Left ventricle myocardium inferior (tissue), 1 donor: ENCODE results near the gene DHX40. TPM values are rescaled to one million over a fixed set of nuclear protein-coding genes. Genes with fewer than 3 reads are reported as not detected.
"Not testable (repeated sequence)": the region's sequence is repeated elsewhere in the genome, so short reads cannot be mapped to it uniquely, and the experiment has no call there.

Experiments
- DNase-seq: peaks from one replicate; pipeline ENCODE4 v3.0.0-alpha.2; 2020
- H3K27ac ChIP-seq: fragments of 200-600 bp; replicated peaks from 2 replicates; pipeline ENCODE4 v1.8.0; 2021
- H3K27me3 ChIP-seq: fragments of 200-600 bp; 2 replicates; pipeline ENCODE4 v1.8.0; 2021; ENCODE audit warnings: low read depth
- H3K36me3 ChIP-seq: fragments of 200-600 bp; 2 replicates; pipeline ENCODE4 v1.8.0; 2021
- H3K4me1 ChIP-seq: fragments of 200-600 bp; 2 replicates; pipeline ENCODE4 v1.8.0; 2021
- H3K4me3 ChIP-seq: fragments of 200-600 bp; 2 replicates; pipeline ENCODE4 v1.8.0; 2021; ENCODE audit warnings: mild to moderate bottlenecking, moderate library complexity
- H3K9me3 ChIP-seq: fragments of 200-600 bp; replicated peaks from 2 replicates; pipeline ENCODE4 v1.8.0; 2021
- CTCF ChIP-seq: fragments of 200-600 bp; IDR thresholded peaks from 2 replicates; pipeline ENCODE4 v1.8.0; 2021; ENCODE audit warnings: antibody characterized with exemption, mild to moderate bottlenecking, borderline replicate concordance
- intact Hi-C: fragments of 100-400 bp; cut with micrococcal nuclease; formaldehyde crosslinking; loops from one replicate; pipeline ENCODE4 v1.11.0; 2022
- long read RNA-seq: library from polyadenylated mRNA; unstranded; transcript quantifications from one replicate; pipeline ENCODE4 v2.0.0, GENCODE V29; 2021
- total RNA-seq: library from RNA; stranded (reverse); fragmentation: NEBNext Ultra II Directional; extraction: Animal tissue kit (Norgen Biotek cat#: 25700); gene quantifications from one replicate; pipeline ENCODE4 v1.2.1, GENCODE V29; 2021
- donor health status: DM: no; HTN: yes; CAD: no; lungs with severe emphysema.

The DHX40 gene
- 17.0 TPM for total RNA-seq
- long read RNA-seq, transcript DHX40-201 (18 exons, 3,660 nt), result major isoform, 31 of 39 reads
- long read RNA-seq, partial matches to known transcripts, result 0 of 39 reads
- long read RNA-seq, other reads (novel, unspliced or antisense), result 6 of 39 reads

GRCh38 chr17:59565171-59565958 lies at the start of gene DHX40:
Gene DHX40, plus strand, starts transcription at chr17:59565610. Its CDS starts 62 bp downstream, at chr17:59565672.
- Histone ChIP-seq H3K27me3 (no peaks in the 10 kb centered on the region), H3K4me3 (peak within 1 kb of the TSS; percentile 88), H3K36me3 (peaks cover 6% of the 10 kb centered on the region), H3K4me1 (peaks cover 19% of the 10 kb centered on the region), H3K9me3 (no peaks in the 10 kb centered on the region), H3K27ac (peak within 1 kb of the TSS; percentile 82)
- intact Hi-C loops, result no loop called here
- peak; percentile 94 for DNase-seq
- no peak for TF ChIP-seq CTCF

GRCh38 chr17:59516451-59516850 lies 49.0 kb upstream of the DHX40 start:
- no peak for DNase-seq
- Histone ChIP-seq H3K27me3 (no peaks in the 10 kb centered on the region), H3K4me3 (no peak overlapping the region), H3K4me1 (peaks cover 13% of the 10 kb centered on the region), H3K9me3 (no peaks in the 10 kb centered on the region), H3K36me3 (no peaks in the 10 kb centered on the region), H3K27ac (no peak overlapping the region)
- intact Hi-C loops, result no loop called here
- TF ChIP-seq CTCF, result no peak

GRCh38 chr17:59519132-59519531 lies 46.3 kb upstream of the DHX40 start:
- H3K27ac ChIP-seq, result no peak overlapping the region

GRCh38 chr17:59520251-59520650 lies 45.2 kb upstream of the DHX40 start:
- H3K4me1 ChIP-seq, result peaks cover 6% of the 10 kb centered on the region
- DNase-seq, result no peak
- no peaks in the 10 kb centered on the region for H3K36me3 ChIP-seq
- no peaks in the 10 kb centered on the region for H3K9me3 ChIP-seq
- no peak for TF ChIP-seq CTCF
- intact Hi-C loops, result no loop called here
- H3K27me3 ChIP-seq, result no peaks in the 10 kb centered on the region
- H3K27ac ChIP-seq, result no peak overlapping the region
- no peak overlapping the region for H3K4me3 ChIP-seq

More at GRCh38 chr17:59519132-59519531, 46.3 kb upstream of the DHX40 start:
- TF ChIP-seq CTCF, result no peak
- Histone ChIP-seq H3K27me3 (no peaks in the 10 kb centered on the region), H3K4me3 (no peak overlapping the region), H3K9me3 (no peaks in the 10 kb centered on the region), H3K36me3 (no peaks in the 10 kb centered on the region), H3K4me1 (peaks cover 10% of the 10 kb centered on the region)
- no peak for DNase-seq
- intact Hi-C loops, result no loop called here

GRCh38 chr17:59521465-59522126 lies 43.8 kb upstream of the DHX40 start:
- TF ChIP-seq CTCF, result peak; percentile 91
- Histone ChIP-seq H3K27ac (no peak overlapping the region), H3K27me3 (no peaks in the 10 kb centered on the region), H3K4me1 (peaks cover 6% of the 10 kb centered on the region), H3K36me3 (no peaks in the 10 kb centered on the region), H3K4me3 (no peak overlapping the region), H3K9me3 (no peaks in the 10 kb centered on the region)
- peak; percentile 25 for DNase-seq
- intact Hi-C loops, result no loop called here

GRCh38 chr17:59524930-59525329 lies 40.5 kb upstream of the DHX40 start:
- H3K36me3 ChIP-seq, intact Hi-C loops: not testable (repeated sequence)

More at GRCh38 chr17:59524930-59525329, 40.5 kb upstream of the DHX40 start:
- DNase-seq, H3K4me1 ChIP-seq, H3K27me3 ChIP-seq, H3K9me3 ChIP-seq, H3K27ac ChIP-seq, H3K4me3 ChIP-seq: not testable (repeated sequence)
